ENCODE data around the gene LRRC8D. TPM values are rescaled to one million over a fixed set of nuclear protein-coding genes. Genes with fewer than 3 reads are reported as not detected.
A peak's percentile ranks its signal among the peaks of the same experiment; 100 is the strongest.

Gene LRRC8D
- total and polyA plus RNA-seq, 8 donors = under 0.01 to 13.8 (median 5.2) TPM

GRCh38 chr1:89836252-89837035, 15.6 kb downstream of the LRRC8D start:
- Histone ChIP-seq H3K4me3 (no peak overlapping the region), H3K9me3 (no peaks in the 10 kb centered on the region), H3K36me3 (no peaks in the 10 kb centered on the region), H3K27ac (peak overlapping the region in 2 of 5 donors; percentile 24 to 49), H3K27me3 (no peaks in the 10 kb centered on the region), H3K4me1 (peaks cover 10 to 61% (median 25%) of the 10 kb centered on the region in 4 donors)
- 36 to 51% (median 43%) methylated on average over 8 of the region's 8 CpGs for WGBS, 5 donors
- intact Hi-C loops (cut with DNase I; ENCODE audit: low total_unique reads) = no loop called here
- DNase-seq = peak in 1 of 2 donors; percentile 34
- TF ChIP-seq POLR2AphosphoS5 (IDR thresholded peaks at IDR 0.05) (no peak), CTCF (IDR thresholded peaks at IDR 0.05) (no peak), EP300 (IDR thresholded peaks at IDR 0.05) (no peak), POLR2A (IDR thresholded peaks at IDR 0.05) (no peak)

GRCh38 chr1:89837036-89837481, 16.2 kb downstream of the LRRC8D start:
- DNase-seq = no peak
- no peak overlapping the region for H3K4me3 ChIP-seq
- H3K4me1 ChIP-seq = peaks cover 11 to 54% (median 25%) of the 10 kb centered on the region in 4 donors
- no peaks in the 10 kb centered on the region for H3K9me3 ChIP-seq
- H3K27me3 ChIP-seq = no peaks in the 10 kb centered on the region
- intact Hi-C loops (cut with DNase I; ENCODE audit: low total_unique reads) = no loop called here
- H3K27ac ChIP-seq = peak overlapping the region in 2 of 5 donors; percentile 24 to 49
- TF ChIP-seq CTCF (IDR thresholded peaks at IDR 0.05) (no peak), POLR2A (IDR thresholded peaks at IDR 0.05) (no peak), EP300 (IDR thresholded peaks at IDR 0.05) (no peak), POLR2AphosphoS5 (IDR thresholded peaks at IDR 0.05) (no peak)
- no peaks in the 10 kb centered on the region for H3K36me3 ChIP-seq

DNA sequence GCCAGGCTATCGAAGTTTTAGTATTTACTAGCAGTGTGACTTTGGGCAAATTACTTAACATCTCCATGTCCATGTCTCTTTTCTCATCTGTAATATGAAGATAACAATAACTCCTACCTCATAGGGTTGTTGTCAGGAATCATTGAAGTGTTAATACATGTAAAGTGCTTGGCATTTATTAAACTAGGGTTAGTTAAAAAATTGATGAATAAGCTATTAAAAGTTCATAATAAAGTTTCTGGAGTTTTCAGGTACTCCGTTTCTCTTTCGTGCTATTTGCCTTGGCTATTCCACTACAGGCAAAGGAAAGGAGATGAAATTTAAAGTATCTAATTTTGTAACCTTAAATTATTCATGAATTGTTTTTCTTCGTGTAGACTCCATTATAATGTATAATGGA, 16.7 kb downstream of the LRRC8D start:
- H3K27ac ChIP-seq = no peak overlapping the region
- intact Hi-C loops (cut with DNase I; ENCODE audit: low total_unique reads) = no loop called here
- H3K4me1 ChIP-seq = peaks cover 15 to 54% (median 26%) of the 10 kb centered on the region in 4 donors
- no peak for DNase-seq
- H3K36me3 ChIP-seq = no peaks in the 10 kb centered on the region
- H3K4me3 ChIP-seq = no peak overlapping the region
- TF ChIP-seq POLR2A (IDR thresholded peaks at IDR 0.05) = no peak
- no peak for TF ChIP-seq POLR2AphosphoS5 (IDR thresholded peaks at IDR 0.05)
- TF ChIP-seq EP300 (IDR thresholded peaks at IDR 0.05) = no peak
- no peak for TF ChIP-seq CTCF (IDR thresholded peaks at IDR 0.05)
- no peaks in the 10 kb centered on the region for H3K9me3 ChIP-seq
- 79 to 88% (median 85%) methylated on average over 4 of the region's 4 CpGs for WGBS, 5 donors
- H3K27me3 ChIP-seq = no peaks in the 10 kb centered on the region

DNA sequence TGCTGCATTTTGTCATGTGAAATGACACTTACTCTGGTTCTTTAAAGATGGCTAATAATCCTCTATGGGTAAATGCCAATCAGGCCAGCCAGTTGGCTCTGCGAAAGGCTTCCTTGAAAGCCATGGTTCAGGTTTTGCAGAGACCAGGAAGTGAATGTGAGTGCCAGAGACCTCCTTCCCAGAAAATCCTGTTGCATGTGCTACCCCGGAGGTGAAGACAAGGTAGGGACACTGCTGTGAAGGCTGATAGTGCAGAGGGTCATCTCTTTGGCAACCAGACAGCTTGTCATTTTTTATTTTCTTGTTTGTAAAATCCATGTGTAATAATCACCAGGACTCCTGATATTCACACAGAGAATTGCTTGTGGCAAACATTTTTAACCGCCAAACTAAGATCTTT, 18.7 kb downstream of the LRRC8D start:
- Histone ChIP-seq H3K27ac (no peak overlapping the region), H3K4me1 (peaks cover 13 to 48% (median 38%) of the 10 kb centered on the region in 4 donors), H3K9me3 (no peaks in the 10 kb centered on the region), H3K4me3 (no peak overlapping the region), H3K36me3 (no peaks in the 10 kb centered on the region), H3K27me3 (no peaks in the 10 kb centered on the region)
- TF ChIP-seq POLR2A (IDR thresholded peaks at IDR 0.05) (no peak), POLR2AphosphoS5 (IDR thresholded peaks at IDR 0.05) (no peak), CTCF (IDR thresholded peaks at IDR 0.05) (no peak), EP300 (IDR thresholded peaks at IDR 0.05) (no peak)
- intact Hi-C loops (cut with DNase I; ENCODE audit: low total_unique reads) = no loop called here
- DNase-seq = no peak
- WGBS, 5 donors = 90 to 96% (median 90%) methylated on average over 3 of the region's 3 CpGs

Measured in stomach (tissue), 9 donors.